ENCODE results near the gene GINS1.

The GINS1 gene

GRCh38 chr20:25478889-25479568 lies 71.6 kb downstream of the GINS1 start:
- no peak for DNase-seq

- DNase-seq, result no peak
Measured at GRCh38 chr20:25479638-25480037, 72.2 kb downstream of the GINS1 start.

- DNase-seq, result no peak
Measured at GRCh38 chr20:25480156-25480555, 72.7 kb downstream of the GINS1 start.

GRCh38 chr20:25480797-25481196 lies 73.3 kb downstream of the GINS1 start:
- DNase-seq, result no peak

- no peak for DNase-seq
Measured at GRCh38 chr20:25481235-25481917, 73.9 kb downstream of the GINS1 start.

- DNase-seq, result no peak
Measured at GRCh38 chr20:25481918-25482253, 74.4 kb downstream of the GINS1 start.

- no peak for DNase-seq
Measured at GRCh38 chr20:25483431-25484132, 76.1 kb downstream of the GINS1 start.

- DNase-seq, result no peak
Measured at GRCh38 chr20:25484224-25484846, 76.9 kb downstream of the GINS1 start.

GRCh38 chr20:25484911-25485511 lies 77.5 kb downstream of the GINS1 start:
- DNase-seq, result no peak

GRCh38 chr20:25485872-25486271 lies 78.4 kb downstream of the GINS1 start:
- no peak for DNase-seq

GRCh38 chr20:25486377-25486776 lies 78.9 kb downstream of the GINS1 start:
- peak in 1 of 2 experiments; percentile 7 for DNase-seq

- no peak for DNase-seq
Measured at GRCh38 chr20:25487306-25487705, 79.8 kb downstream of the GINS1 start.

- DNase-seq, result no peak
Measured at GRCh38 chr20:25487975-25488374, 80.5 kb downstream of the GINS1 start.

- no peak for DNase-seq
Measured at GRCh38 chr20:25489221-25489871, 81.9 kb downstream of the GINS1 start.

- no peak for DNase-seq
Measured at GRCh38 chr20:25490656-25491445, 83.4 kb downstream of the GINS1 start.

GRCh38 chr20:25491446-25492038 lies 84.1 kb downstream of the GINS1 start:
- DNase-seq, result no peak

- DNase-seq, result no peak
Measured at GRCh38 chr20:25493137-25493536, 85.7 kb downstream of the GINS1 start.

GRCh38 chr20:25493748-25494505 lies 86.5 kb downstream of the GINS1 start:
- DNase-seq, result no peak

GRCh38 chr20:25494506-25495188 lies 87.2 kb downstream of the GINS1 start:
- no peak for DNase-seq

- no peak for DNase-seq
Measured at GRCh38 chr20:25495189-25495824, 87.8 kb downstream of the GINS1 start.

All from NCI-H2081 (cell line).